Measurements from ENCODE around the gene ACSM5.
"Not testable (repeated sequence)": the region's sequence is repeated elsewhere in the genome, so short reads cannot be mapped to it uniquely, and the experiment has no call there.

The ACSM5 gene

GRCh38 chr16:20451364-20451763, 42.0 kb downstream of the ACSM5 start, which contains the start of gene ACSM2A:
ACSM2A (plus strand) TSS chr16:20451521; CDS start chr16:20460115, 8,594 bp downstream.
- DNase-seq (ENCODE audit: low read depth in 2 of 2): not testable (repeated sequence)

GRCh38 chr16:20453633-20454032, 44.3 kb downstream of the ACSM5 start:
- not testable (repeated sequence) for DNase-seq (ENCODE audit: low read depth in 2 of 2)

GRCh38 chr16:20459227-20459626, 49.9 kb downstream of the ACSM5 start:
- DNase-seq (ENCODE audit: low read depth in 2 of 2): not testable (repeated sequence)

- not testable (repeated sequence) for DNase-seq (ENCODE audit: low read depth in 2 of 2)
These were observed 51.0 kb downstream of the ACSM5 start for GRCh38 chr16:20460313-20460712.

GRCh38 chr16:20468954-20469353, 59.6 kb downstream of the ACSM5 start:
- not testable (repeated sequence) for DNase-seq (ENCODE audit: low read depth in 2 of 2)

GRCh38 chr16:20469930-20470329, 60.6 kb downstream of the ACSM5 start:
- DNase-seq (ENCODE audit: low read depth in 2 of 2): not testable (repeated sequence)

GRCh38 chr16:20470732-20471131, 61.4 kb downstream of the ACSM5 start:
- DNase-seq (ENCODE audit: low read depth in 2 of 2): not testable (repeated sequence)

- not testable (repeated sequence) for DNase-seq (ENCODE audit: low read depth in 2 of 2)
These were observed 67.9 kb downstream of the ACSM5 start for GRCh38 chr16:20477188-20477744.

- DNase-seq (ENCODE audit: low read depth in 2 of 2): not testable (repeated sequence)
These were observed 74.7 kb downstream of the ACSM5 start for GRCh38 chr16:20483989-20484388.

GRCh38 chr16:20484726-20485125, 75.4 kb downstream of the ACSM5 start:
- DNase-seq (ENCODE audit: low read depth in 2 of 2): no peak

- no peak for DNase-seq (ENCODE audit: low read depth in 2 of 2)
These were observed 76.1 kb downstream of the ACSM5 start for GRCh38 chr16:20485408-20485807.
